ENCODE measurements around the gene RAD9A. TPM values are rescaled to one million over a fixed set of nuclear protein-coding genes. Genes with fewer than 3 reads are reported as not detected.

The RAD9A gene
- polyA plus RNA-seq, 3 donors: 3.7 to 31.7 (median 3.8) TPM

DNA sequence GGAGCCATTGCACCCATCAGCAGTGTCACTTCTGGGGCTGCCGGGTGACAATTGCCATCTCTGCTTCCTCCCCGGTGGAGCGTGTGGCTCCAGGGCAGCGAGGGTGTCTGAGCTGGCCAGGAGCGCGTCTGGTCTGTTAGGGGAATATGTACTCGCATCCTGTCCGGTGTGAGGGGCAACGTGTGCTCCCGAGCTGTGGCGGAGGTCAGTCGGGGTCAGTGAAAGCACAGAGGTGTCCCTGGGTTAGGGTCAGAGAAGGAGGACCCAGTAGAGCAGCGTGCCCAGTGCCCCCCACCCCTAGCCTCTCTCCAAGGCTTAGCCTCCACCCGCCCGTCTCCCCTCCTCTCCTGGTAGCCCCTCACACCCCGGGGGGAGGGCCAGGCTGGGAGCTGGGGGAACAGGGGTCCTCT, 19.9 kb upstream of the RAD9A start:
- intact Hi-C loops (cut with micrococcal nuclease): loop anchor here (1.0 to 5.0 kb wide), 3 partner anchors 9 to 100 kb away; no protein-coding TSS in a partner anchor
- Histone ChIP-seq H3K27me3 (ENCODE audit: control insufficient read depth in 2 of 2, insufficient read depth in 2 of 2, low read length in 2 of 2) (no peaks in the 10 kb centered on the region), H2AFZ (ENCODE audit: insufficient read depth, low read depth, low read length, poor library complexity, severe bottlenecking) (peak overlapping the region; percentile 40), H3K4me2 (replicated peaks; ENCODE audit: extremely low read depth, low read length, poor library complexity, severe bottlenecking) (peak overlapping the region; percentile 93), H3K79me2 (ENCODE audit: insufficient read depth, low read length) (peaks cover 36% of the 10 kb centered on the region), H3K27ac (ENCODE audit: low read depth in 1 of 2, low read length in 2 of 2) (peak overlapping the region in 1 of 2 donors; percentile 1), H3K4me1 (ENCODE audit: control insufficient read depth in 1 of 2, insufficient read depth in 2 of 2, low read length in 2 of 2) (peaks cover 49 to 65% of the 10 kb centered on the region in 2 donors), H3K9ac (ENCODE audit: insufficient read depth, low read length, poor library complexity, severe bottlenecking) (peak overlapping the region; percentile 35), H3K4me3 (replicated peaks in 1 of 3; ENCODE audit: low read depth in 2 of 3, low read length in 3 of 3) (peak overlapping the region; percentile 37 to 82 (median 51)), H3K36me3 (replicated peaks in 1 of 2; ENCODE audit: control insufficient read depth in 1 of 2, insufficient read depth in 2 of 2, low read length in 2 of 2) (no peaks in the 10 kb centered on the region), H4K20me1 (ENCODE audit: insufficient read depth, low read length) (peaks cover 10% of the 10 kb centered on the region), H3K9me3 (replicated peaks in 1 of 2; ENCODE audit: control insufficient read depth in 1 of 2, insufficient read depth in 1 of 2, low read length in 2 of 2) (no peaks in the 10 kb centered on the region)
- peaks cover 0 to 2% (median 0%) of the 10 kb centered on the region in 7 donors for H3K9me3 Mint-ChIP-seq
- WGBS (ENCODE audit: insufficient coverage): 0% methylated on average over 3 of the region's 16 CpGs
- TF ChIP-seq CTCF (IDR thresholded peaks at IDR 0.05): no peak
- H3K36me3 Mint-ChIP-seq: peaks cover 18 to 22% of the 10 kb centered on the region in 2 donors
- peak in 2 of 3 donors; percentile 37 to 46 for DNase-seq
- peak overlapping the region; percentile 89 to 91 for H3K4me3 Mint-ChIP-seq
- peaks cover 9 to 32% (median 15%) of the 10 kb centered on the region in 3 donors for H3K27me3 Mint-ChIP-seq (ENCODE audit: low read depth in 3 of 3)
- H3K27ac Mint-ChIP-seq: peak overlapping the region; percentile 62 to 90 (median 86)
- H3K4me1 Mint-ChIP-seq: peaks cover 65% of the 10 kb centered on the region

DNA sequence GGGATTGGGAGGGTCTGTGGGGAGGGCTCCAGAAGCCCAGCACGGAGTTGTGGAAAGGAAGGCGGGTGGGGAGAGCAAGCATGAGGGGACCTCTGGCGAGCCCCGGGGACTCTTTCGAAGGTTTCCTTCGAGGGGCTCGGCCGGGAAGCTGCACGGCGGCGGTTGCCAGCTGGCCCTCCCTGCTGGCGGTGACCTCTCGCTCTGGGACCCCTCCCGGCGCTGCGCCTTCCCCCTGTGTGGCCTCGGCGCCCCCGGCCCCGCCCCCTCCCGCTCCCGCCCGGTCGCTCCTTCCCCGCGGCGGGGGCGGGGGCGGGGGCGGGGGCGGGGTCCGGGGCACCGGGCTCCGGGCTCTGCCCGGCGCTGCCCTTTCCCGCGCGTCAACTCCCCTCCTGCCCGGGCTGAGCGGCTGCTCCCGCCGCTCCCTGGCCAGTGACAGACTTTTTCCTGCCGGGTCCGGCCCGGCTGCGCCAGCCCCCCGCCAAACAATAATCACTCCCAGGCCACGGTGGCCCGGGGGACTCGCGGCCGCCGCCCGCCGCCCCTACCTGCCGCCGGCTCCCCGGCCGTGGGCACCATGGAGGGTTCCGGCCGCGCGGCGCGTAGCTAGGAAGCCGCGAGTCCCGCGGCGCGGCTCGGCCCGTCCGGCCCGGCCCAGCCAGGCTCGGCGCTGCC, 19.3 kb upstream of the RAD9A start:
- Histone ChIP-seq H3K4me1 (ENCODE audit: control insufficient read depth in 1 of 2, insufficient read depth in 2 of 2, low read length in 2 of 2) (peaks cover 44 to 59% of the 10 kb centered on the region in 2 donors), H3K79me2 (ENCODE audit: insufficient read depth, low read length) (peaks cover 36% of the 10 kb centered on the region)
- intact Hi-C loops (cut with micrococcal nuclease): loop anchor here in 1 of 2 donors (5.0 kb wide), 1 partner anchor 100 kb away; no protein-coding TSS in a partner anchor

More for the DNA sequence above, 19.3 kb upstream of the RAD9A start:
- peak overlapping the region; percentile 86 for H3K9ac ChIP-seq (ENCODE audit: insufficient read depth, low read length, poor library complexity, severe bottlenecking)
- H3K36me3 ChIP-seq (replicated peaks in 1 of 2; ENCODE audit: control insufficient read depth in 1 of 2, insufficient read depth in 2 of 2, low read length in 2 of 2): no peaks in the 10 kb centered on the region
- peak overlapping the region; percentile 37 to 82 (median 51) for H3K4me3 ChIP-seq (replicated peaks in 1 of 3; ENCODE audit: low read depth in 2 of 3, low read length in 3 of 3)
- Mint-ChIP-seq H3K36me3 (peaks cover 18 to 22% of the 10 kb centered on the region in 2 donors), H3K4me1 (peaks cover 61% of the 10 kb centered on the region), H3K9me3 (peaks cover 0 to 2% (median 0%) of the 10 kb centered on the region in 7 donors), H3K4me3 (peak overlapping the region; percentile 89 to 91), H3K27me3 (ENCODE audit: low read depth in 3 of 3) (peaks cover 10 to 30% (median 15%) of the 10 kb centered on the region in 3 donors), H3K27ac (peak overlapping the region in 3 of 7 donors; percentile 45 to 90 (median 86))
- peak overlapping the region; percentile 93 for H3K4me2 ChIP-seq (replicated peaks; ENCODE audit: extremely low read depth, low read length, poor library complexity, severe bottlenecking)
- peak overlapping the region; percentile 40 for H2AFZ ChIP-seq (ENCODE audit: insufficient read depth, low read depth, low read length, poor library complexity, severe bottlenecking)
- under 1% methylated on average over 65 of the region's 78 CpGs for WGBS (ENCODE audit: insufficient coverage)
- no peaks in the 10 kb centered on the region for H3K9me3 ChIP-seq (replicated peaks in 1 of 2; ENCODE audit: control insufficient read depth in 1 of 2, insufficient read depth in 1 of 2, low read length in 2 of 2)
- peaks cover 10% of the 10 kb centered on the region for H4K20me1 ChIP-seq (ENCODE audit: insufficient read depth, low read length)
- no peak for TF ChIP-seq CTCF (IDR thresholded peaks at IDR 0.05)
- no peak for DNase-seq
- peak overlapping the region in 1 of 2 donors; percentile 77 for H3K27ac ChIP-seq (ENCODE audit: low read depth in 1 of 2, low read length in 2 of 2)
- no peaks in the 10 kb centered on the region for H3K27me3 ChIP-seq (ENCODE audit: control insufficient read depth in 2 of 2, insufficient read depth in 2 of 2, low read length in 2 of 2)

Measured in CD14-positive monocyte (primary cell).